GM12891 (cell line): Measurements from ENCODE around the gene NR1I2.

ENCODE experiments used
- PAX5 ChIP-seq: IDR thresholded peaks from 2 replicates; pipeline ENCODE4 v1.6.1; 2011; ENCODE audit warnings: low read length, moderate library complexity, mild to moderate bottlenecking; ENCODE audit not compliant: insufficient read depth, severe bottlenecking
- POLR2A ChIP-seq: IDR thresholded peaks from 2 replicates; pipeline ENCODE4 v1.6.1; 2011; ENCODE audit warnings: low read depth, low read length, control low read depth
- SPI1 ChIP-seq: IDR thresholded peaks from 2 replicates; pipeline ENCODE4 v1.6.1; 2011; ENCODE audit warnings: low read depth, low read length, control low read depth
- TAF1 ChIP-seq: IDR thresholded peaks from 2 replicates; pipeline ENCODE4 v1.6.1; 2011; ENCODE audit warnings: low read depth, low read length, control low read depth

DNA sequence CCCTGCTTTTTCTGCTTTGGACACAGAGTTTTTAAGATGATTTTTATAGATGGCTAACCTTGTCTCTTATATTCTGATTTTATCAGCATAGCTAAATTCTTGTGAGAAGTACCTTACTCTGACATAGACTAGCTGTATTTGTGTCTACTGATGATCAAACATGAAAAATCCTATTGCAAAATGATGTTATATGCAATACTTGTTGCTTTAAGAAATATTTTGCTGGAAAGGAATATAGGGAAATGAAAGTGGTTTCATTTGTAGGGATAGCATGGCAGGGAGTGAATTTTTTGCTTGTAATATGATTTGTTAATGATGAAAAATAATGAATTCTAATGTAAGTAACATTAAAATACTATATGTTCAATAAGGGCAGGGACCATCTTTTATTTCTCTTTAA, 43.2 kb upstream of the NR1I2 start:
- TF ChIP-seq POLR2A (no peak), SPI1 (no peak), PAX5 (no peak), TAF1 (no peak)
